Activated CD4-positive, alpha-beta T cell treated with anti-CD3 and anti-CD28 coated beads for 4 hours (primary cell): ENCODE measurements around the gene CFAP43.
"Not testable (repeated sequence)": the region's sequence is repeated elsewhere in the genome, so short reads cannot be mapped to it uniquely, and the experiment has no call there.

Experiments used
- DNase-seq, 2 donors: peaks; one replicate each; pipeline ENCODE4 v3.0.0-alpha.2; 2020

CFAP43 gene

GRCh38 chr10:104223304-104223703 is 8.9 kb downstream of the CFAP43 start:
- no peak for DNase-seq

- no peak for DNase-seq
These were observed 11.6 kb downstream of the CFAP43 start for GRCh38 chr10:104220522-104220921.

- DNase-seq, result no peak
These were observed 13.4 kb downstream of the CFAP43 start for GRCh38 chr10:104218751-104219150.

- DNase-seq, result no peak
These were observed 15.5 kb downstream of the CFAP43 start for GRCh38 chr10:104216631-104217030.

GRCh38 chr10:104209575-104210198 is 22.5 kb downstream of the CFAP43 start:
- peak; percentile 23 to 52 for DNase-seq

GRCh38 chr10:104208730-104209129 is 23.4 kb downstream of the CFAP43 start:
- no peak for DNase-seq

- no peak for DNase-seq
These were observed 29.9 kb downstream of the CFAP43 start for GRCh38 chr10:104202231-104202630.

GRCh38 chr10:104201636-104202035 is 30.5 kb downstream of the CFAP43 start:
- DNase-seq, result no peak

GRCh38 chr10:104199567-104199966 is 32.6 kb downstream of the CFAP43 start:
- no peak for DNase-seq

- DNase-seq, result no peak
These were observed 34.8 kb downstream of the CFAP43 start for GRCh38 chr10:104197364-104197763.

- DNase-seq, result no peak
These were observed 36.5 kb downstream of the CFAP43 start for GRCh38 chr10:104195706-104196105.

GRCh38 chr10:104193787-104194186 is 38.4 kb downstream of the CFAP43 start:
- DNase-seq, result no peak

GRCh38 chr10:104190695-104191094 is 41.5 kb downstream of the CFAP43 start:
- no peak for DNase-seq

- DNase-seq, result no peak
These were observed 48.5 kb downstream of the CFAP43 start for GRCh38 chr10:104183682-104184081.

- DNase-seq, result not testable (repeated sequence)
These were observed 58.0 kb downstream of the CFAP43 start for GRCh38 chr10:104174136-104174535.

GRCh38 chr10:104170610-104171254 is 61.4 kb downstream of the CFAP43 start:
- peak; percentile 2 to 24 for DNase-seq

GRCh38 chr10:104155591-104155990 is 76.6 kb downstream of the CFAP43 start:
- no peak for DNase-seq

- DNase-seq, result no peak
These were observed 80.4 kb downstream of the CFAP43 start for GRCh38 chr10:104151737-104152136.

- DNase-seq, result no peak
These were observed 82.0 kb downstream of the CFAP43 start for GRCh38 chr10:104150139-104150538.

- no peak for DNase-seq
These were observed 85.3 kb downstream of the CFAP43 start for GRCh38 chr10:104146882-104147281.

GRCh38 chr10:104144931-104145330 is 87.2 kb downstream of the CFAP43 start:
- DNase-seq, result no peak

- DNase-seq, result no peak
These were observed 88.3 kb downstream of the CFAP43 start for GRCh38 chr10:104143829-104144228.

GRCh38 chr10:104142081-104142480 is 90.1 kb downstream of the CFAP43 start:
- no peak for DNase-seq

- DNase-seq, result no peak
These were observed 92.9 kb downstream of the CFAP43 start for GRCh38 chr10:104139221-104139620.

GRCh38 chr10:104138131-104138530 is 94.0 kb downstream of the CFAP43 start:
- DNase-seq, result no peak
